H1 (cell line): ENCODE results near the gene USP3. TPM values are rescaled to one million over a fixed set of nuclear protein-coding genes. Genes with fewer than 3 reads are reported as not detected.

Experiments used
- CTCF ChIA-PET: fragments of 300-600 bp; sonication (Branson Sonifier 250); formaldehyde crosslinking; loops from one replicate; lab custom pipeline; 2021; ENCODE audit not compliant: partially characterized antibody; lab: Charles Lee
- POLR2A ChIA-PET: fragments of 300-600 bp; sonication (Branson Sonifier 250); formaldehyde crosslinking; loops from one replicate; lab custom pipeline; 2021; ENCODE audit warnings: inconsistent platforms; ENCODE audit not compliant: partially characterized antibody; lab: Charles Lee
- DNase-seq, 2 experiments: peaks; one replicate each; pipeline versions ENCODE4 v3.0.0 to v3.0.0-alpha.2; 2010 to 2022; ENCODE audit warnings: low spot score in 2 of 2, low read depth in 1 of 2, mixed read lengths in 1 of 2
- FAIRE-seq: peaks from 2 replicates; lab custom pipeline; 2011; peaks lifted over from hg19 to GRCh38; lab: Jason Lieb, UNC
- H2AFZ ChIP-seq: 2 replicates; pipeline ENCODE4 v1.8.1; 2012; ENCODE audit warnings: low read length, inconsistent platforms
- H2AK5ac ChIP-seq: 2 replicates; pipeline ENCODE4 v1.6.1; 2013; ENCODE audit warnings: low read depth, low read length
- H2BK120ac ChIP-seq: replicated peaks from 2 replicates; pipeline ENCODE3; 2013; ENCODE audit warnings: low read depth, low read length, inconsistent platforms
- H2BK12ac ChIP-seq: 2 replicates; pipeline ENCODE4 v1.6.1; 2013; ENCODE audit warnings: low read depth, low read length
- H2BK15ac ChIP-seq: 2 replicates; pipeline ENCODE4 v1.6.1; 2013; ENCODE audit warnings: low read length
- H2BK20ac ChIP-seq: 2 replicates; pipeline ENCODE4 v1.6.1; 2013; ENCODE audit warnings: low read length
- H2BK5ac ChIP-seq: 2 replicates; pipeline ENCODE4 v1.6.1; 2013; ENCODE audit warnings: low read depth, low read length
- H3K14ac ChIP-seq: 2 replicates; pipeline ENCODE4 v1.6.1; 2013; ENCODE audit warnings: inconsistent platforms; ENCODE audit not compliant: insufficient read length
- H3K18ac ChIP-seq: 2 replicates; pipeline ENCODE4 v1.6.1; 2013; ENCODE audit warnings: low read length; ENCODE audit errors: extremely low read depth
- H3K23ac ChIP-seq: 2 replicates; pipeline ENCODE4 v1.6.1; 2013; ENCODE audit warnings: inconsistent platforms; ENCODE audit not compliant: insufficient read length
- H3K23me2 ChIP-seq: 2 replicates; pipeline ENCODE4 v1.6.1; 2013; ENCODE audit warnings: low read depth, low read length
- H3K27ac ChIP-seq: 2 replicates; pipeline ENCODE4 v1.6.1; 2011; ENCODE audit warnings: low read depth, low read length, inconsistent platforms
- H3K27me3 ChIP-seq, 4 experiments: replicated peaks in 1 of 4; 1 replicate in 1 of 4; 2 replicates in 3 of 4; pipeline versions ENCODE4 v1.6.1 to v1.8.1; 2011 to 2013; ENCODE audit warnings: low read length in 3 of 4, mild to moderate bottlenecking in 3 of 4, inconsistent platforms in 2 of 4, mixed read lengths in 2 of 4, moderate library complexity in 1 of 4; ENCODE audit not compliant: control insufficient read depth in 3 of 4, insufficient read depth in 3 of 4; ENCODE audit errors: extremely low read depth in 1 of 4
- H3K36me3 ChIP-seq, 4 experiments: 2 replicates each; pipeline versions ENCODE4 v1.6.1 to v1.8.1; 2011 to 2013; ENCODE audit warnings: mild to moderate bottlenecking in 4 of 4, low read length in 3 of 4, moderate library complexity in 2 of 4, control low read depth in 1 of 4, inconsistent platforms in 1 of 4; ENCODE audit not compliant: insufficient read depth in 4 of 4, control insufficient read depth in 2 of 4
- H3K4ac ChIP-seq: replicated peaks from 2 replicates; pipeline ENCODE3; 2013; ENCODE audit warnings: low read length, low read depth, mixed read lengths, inconsistent platforms; ENCODE audit not compliant: insufficient read length
- H3K4me1 ChIP-seq, 4 experiments: replicated peaks in 1 of 4; 1 replicate in 1 of 4; 2 replicates in 3 of 4; pipeline versions ENCODE4 v1.6.1 to v1.8.1; 2011 to 2013; ENCODE audit warnings: low read length in 3 of 4, inconsistent platforms in 2 of 4, mixed read lengths in 1 of 4; ENCODE audit not compliant: insufficient read depth in 4 of 4, control insufficient read depth in 3 of 4
- H3K4me2 ChIP-seq, 2 experiments: 2 replicates each; pipeline versions ENCODE4 v1.6.1 to v1.8.1; 2011 to 2013; ENCODE audit warnings: low read depth in 2 of 2, low read length in 2 of 2, control low read depth in 1 of 2, inconsistent platforms in 1 of 2, mild to moderate bottlenecking in 1 of 2; ENCODE audit not compliant: insufficient read depth in 1 of 2
- H3K4me3 ChIP-seq, 4 experiments: fragments of 200-600, 300-600 bp in 1 of 4; sonication (generic), shearing (Covaris generic), sonication (Bioruptor Twin) in 1 of 4; 2 replicates each; pipeline versions ENCODE4 v1.5.1 to v1.8.1; 2011 to 2016; ENCODE audit warnings: low read length in 4 of 4, low read depth in 3 of 4, control low read depth in 2 of 4, inconsistent platforms in 2 of 4, mild to moderate bottlenecking in 2 of 4, mixed read lengths in 1 of 4, moderate library complexity in 1 of 4; ENCODE audit not compliant: insufficient read depth in 2 of 4; ENCODE audit errors: extremely low read depth in 1 of 4
- H3K56ac ChIP-seq: replicated peaks from 2 replicates; pipeline ENCODE3; 2013; ENCODE audit warnings: low read depth, mild to moderate bottlenecking, mixed read lengths, low read length, inconsistent platforms; ENCODE audit not compliant: insufficient read length
- H3K79me1 ChIP-seq: 2 replicates; pipeline ENCODE4 v1.6.1; 2013; ENCODE audit warnings: low read depth, low read length, control low read depth
- H3K79me2 ChIP-seq, 2 experiments: 2 replicates each; pipeline versions ENCODE4 v1.6.1 to v1.8.1; 2012 to 2013; ENCODE audit warnings: low read length in 2 of 2, mild to moderate bottlenecking in 2 of 2, inconsistent platforms in 1 of 2; ENCODE audit not compliant: insufficient read depth in 2 of 2, control insufficient read depth in 1 of 2
- H3K9ac ChIP-seq, 4 experiments: replicated peaks in 1 of 4; 1 replicate in 1 of 4; 2 replicates in 3 of 4; pipeline versions ENCODE4 v1.6.1 to v1.8.1; 2011 to 2013; ENCODE audit warnings: low read depth in 3 of 4, low read length in 3 of 4, control low read depth in 2 of 4, mild to moderate bottlenecking in 2 of 4, moderate library complexity in 2 of 4, inconsistent platforms in 1 of 4; ENCODE audit errors: extremely low read depth in 1 of 4
- H3K9me3 ChIP-seq, 2 experiments: 2 replicates each; pipeline versions ENCODE4 v1.6.1 to v1.8.1; 2012 to 2013; ENCODE audit warnings: mild to moderate bottlenecking in 2 of 2, moderate library complexity in 2 of 2, control low read depth in 1 of 2, inconsistent platforms in 1 of 2, low read depth in 1 of 2, low read length in 1 of 2, mixed read lengths in 1 of 2; ENCODE audit not compliant: insufficient read depth in 2 of 2
- H4K20me1 ChIP-seq, 2 experiments: replicated peaks in 1 of 2; 2 replicates each; pipeline versions ENCODE3 to v1.8.1; 2011 to 2013; ENCODE audit warnings: inconsistent platforms in 2 of 2, low read length in 2 of 2, mild to moderate bottlenecking in 1 of 2; ENCODE audit not compliant: insufficient read depth in 2 of 2, control insufficient read depth in 1 of 2
- H4K5ac ChIP-seq: 2 replicates; pipeline ENCODE4 v1.6.1; 2013; ENCODE audit warnings: low read length, low read depth, mixed read lengths, inconsistent platforms; ENCODE audit not compliant: insufficient read length
- H4K8ac ChIP-seq: 2 replicates; pipeline ENCODE4 v1.8.0; 2013; ENCODE audit warnings: mild to moderate bottlenecking, moderate library complexity, low read length, inconsistent platforms; ENCODE audit not compliant: insufficient read depth; ENCODE audit errors: extremely low read depth
- H4K91ac ChIP-seq: replicated peaks from 2 replicates; pipeline ENCODE3; 2013; ENCODE audit warnings: low read length, mixed read lengths, inconsistent platforms; ENCODE audit not compliant: insufficient read length
- BACH1 ChIP-seq: IDR thresholded peaks from 2 replicates; pipeline ENCODE4 v1.6.1; 2012; ENCODE audit warnings: low read length, improper control_type of control experiment
- CREB1 ChIP-seq: IDR thresholded peaks from 2 replicates; pipeline ENCODE4 v1.6.1; 2012; ENCODE audit warnings: inconsistent platforms
- EP300 ChIP-seq, 2 experiments: IDR thresholded peaks; 1 replicate in 1 of 2; 2 replicates in 1 of 2; pipeline ENCODE4 v1.6.1; 2011 to 2012; ENCODE audit warnings: low read depth in 2 of 2, low read length in 2 of 2, mild to moderate bottlenecking in 2 of 2, borderline replicate concordance in 1 of 2, inconsistent platforms in 1 of 2, moderate library complexity in 1 of 2
- GTF2F1 ChIP-seq: IDR thresholded peaks from 2 replicates; pipeline ENCODE4 v1.6.1; 2012; ENCODE audit warnings: low read depth, low read length, improper control_type of control experiment, borderline replicate concordance
- JUN ChIP-seq: IDR thresholded peaks from 2 replicates; pipeline ENCODE4 v1.6.1; 2011; ENCODE audit warnings: low read depth, mild to moderate bottlenecking, improper control_type of control experiment, low read length
- NANOG ChIP-seq: IDR thresholded peaks from 2 replicates; pipeline ENCODE4 v1.6.1; 2011; ENCODE audit warnings: low read length, low read depth, mild to moderate bottlenecking, inconsistent platforms; ENCODE audit not compliant: insufficient read depth, poor library complexity, severe bottlenecking
- POLR2AphosphoS5 ChIP-seq: IDR thresholded peaks from 2 replicates; pipeline ENCODE4 v1.6.1; 2011; ENCODE audit warnings: low read depth, low read length
- RFX5 ChIP-seq: IDR thresholded peaks from 2 replicates; pipeline ENCODE4 v1.6.1; 2011; ENCODE audit warnings: low read depth, low read length, improper control_type of control experiment, borderline replicate concordance
- SAP30 ChIP-seq: fragments of 300-600 bp; sonication (generic); IDR thresholded peaks from 2 replicates; pipeline ENCODE4 v1.7.1; 2012; ENCODE audit warnings: low read length, moderate library complexity, mild to moderate bottlenecking, inconsistent platforms; ENCODE audit not compliant: insufficient read depth, insufficient replicate concordance
- SIRT6 ChIP-seq: IDR thresholded peaks from one replicate; pipeline ENCODE4 v1.7.1; 2012; ENCODE audit warnings: low read length, inconsistent platforms
- SIX5 ChIP-seq: IDR thresholded peaks from 2 replicates; pipeline ENCODE4 v1.6.1; 2011; ENCODE audit warnings: mild to moderate bottlenecking, low read depth, low read length
- TAF1 ChIP-seq: IDR thresholded peaks from 2 replicates; pipeline ENCODE4 v1.6.1; 2011; ENCODE audit warnings: mild to moderate bottlenecking, low read depth, low read length
- WGBS, 2 experiments: shearing (Covaris generic) in 1 of 2; methylation state at CpG; one replicate each; pipeline versions ENCODE4 v1.1.6 to v1.1.7; 2013 to 2015; ENCODE audit warnings: low lambda C conversion rate in 2 of 2, mixed read lengths in 2 of 2, inconsistent platforms in 1 of 2, low coverage in 1 of 2, missing lambda C conversion rate in 1 of 2; ENCODE audit not compliant: insufficient replicate concordance in 2 of 2, insufficient coverage in 1 of 2, insufficient read length in 1 of 2; ENCODE audit errors: extremely low coverage in 1 of 2, missing lambda C conversion rate in 1 of 2; 5-methylcytosine and 5-hydroxymethylcytosine counted together
- polyA plus RNA-seq, 7 experiments: library from polyadenylated mRNA; depleted of rRNA in 3 of 7; stranded (reverse) in 5 of 7; unstranded in 2 of 7; fragments of >200 nt in 5 of 7; fragments of 200-250 nt in 2 of 7; gene quantifications; 1 replicate in 5 of 7; 2 replicates in 1 of 7; 4 replicates in 1 of 7; pipeline versions ENCODE4 v1.2.1 to v1.2.3, GENCODE V29; 2011 to 2013; ENCODE audit warnings: missing spikeins in 2 of 7, mixed read lengths in 2 of 7
- total RNA-seq: library from RNA; stranded (reverse); fragmentation: NEBNext Ultra II Directional; extraction: Animal tissue kit (Norgen Biotek cat#: 25700); gene quantifications from 2 replicates; pipeline ENCODE4 v1.2.1, GENCODE V29; 2021
- TF ChIP-seq, protein P1 (sequence below): IDR thresholded peaks from 2 replicates; pipeline ENCODE4 v1.6.1; 2012; ENCODE audit warnings: low read length, inconsistent platforms

The USP3 gene
- total and polyA plus RNA-seq, 2 of the 8 experiments (the other 6 are each of a cell fraction or from before 2014, with no cell fraction given), result 15.5 to 16.2 TPM

DNA sequence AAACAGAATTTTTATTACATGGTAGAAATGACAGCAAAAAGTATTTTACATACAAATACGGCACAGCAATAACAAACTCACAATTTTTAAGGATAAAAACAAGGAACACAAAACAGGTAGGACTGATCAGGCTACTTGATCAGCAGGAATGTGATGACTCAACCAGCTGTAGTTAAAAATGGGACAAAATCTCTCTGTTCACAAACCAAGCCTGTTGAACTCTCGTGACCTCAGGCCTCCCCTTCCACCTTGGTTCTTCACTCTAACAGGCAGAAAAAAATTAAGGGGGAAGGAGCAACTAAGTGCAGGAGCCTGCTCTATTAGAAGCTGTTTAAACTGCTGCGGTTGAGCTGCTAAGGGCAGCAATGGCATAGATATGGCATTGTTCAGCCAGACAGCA is 111.5 kb downstream of the USP3 start:
- no peak overlapping the region for H2BK12ac ChIP-seq
- no peaks in the 10 kb centered on the region for H3K9me3 ChIP-seq
- H4K8ac ChIP-seq, result no peak overlapping the region
- CTCF ChIA-PET, result interaction anchor here (1.6 to 3.1 kb wide), 2 partner anchors 136 to 452 kb away, joined by 4 to 16 read pairs; no protein-coding TSS in a partner anchor
- no peak overlapping the region for H3K14ac ChIP-seq
- no peak overlapping the region for H4K5ac ChIP-seq
- H2BK20ac ChIP-seq, result no peak overlapping the region
- POLR2A ChIA-PET, result no interaction called here
- H3K18ac ChIP-seq, result no peak overlapping the region
- H2BK15ac ChIP-seq, result no peak overlapping the region
- no peak overlapping the region for H2BK5ac ChIP-seq
- H3K4me2 ChIP-seq, result no peak overlapping the region
- H2BK120ac ChIP-seq, result no peak overlapping the region
- no peak overlapping the region for H3K4me3 ChIP-seq
- no peak overlapping the region for H3K23ac ChIP-seq
- H3K27ac ChIP-seq, result no peak overlapping the region
- H3K23me2 ChIP-seq, result no peaks in the 10 kb centered on the region
- H3K79me1 ChIP-seq, result no peaks in the 10 kb centered on the region
- no peaks in the 10 kb centered on the region for H3K79me2 ChIP-seq
- no peak overlapping the region for H3K9ac ChIP-seq
- no peak overlapping the region for H4K91ac ChIP-seq
- no peak for FAIRE-seq
- no peaks in the 10 kb centered on the region for H4K20me1 ChIP-seq
- no peak overlapping the region for H3K56ac ChIP-seq
- H3K36me3 ChIP-seq, result peaks cover 5 to 24% (median 8%) of the 10 kb centered on the region in 4 experiments; a peak in 6 of 8 replicates
- WGBS, 2 experiments, result 87% methylated on average over 3 of the region's 3 CpGs; no CpG with 5 or more reads in 1 of the 2 experiments
- H3K27me3 ChIP-seq, result no peaks in the 10 kb centered on the region
- H3K4ac ChIP-seq, result no peak overlapping the region
- H3K4me1 ChIP-seq, result no peaks in the 10 kb centered on the region
- DNase-seq, result no peak
- no peak overlapping the region for H2AK5ac ChIP-seq
- H2AFZ ChIP-seq, result no peak overlapping the region
- TF ChIP-seq SAP30, result no peak
- no peak for TF ChIP-seq TAF1
- TF ChIP-seq SIX5, result no peak
- TF ChIP-seq BACH1, result no peak
- no peak for TF ChIP-seq GTF2F1
- TF ChIP-seq RFX5, result no peak
- TF ChIP-seq CREB1, result no peak
- no peak for TF ChIP-seq POLR2AphosphoS5
- TF ChIP-seq, protein P1, sequence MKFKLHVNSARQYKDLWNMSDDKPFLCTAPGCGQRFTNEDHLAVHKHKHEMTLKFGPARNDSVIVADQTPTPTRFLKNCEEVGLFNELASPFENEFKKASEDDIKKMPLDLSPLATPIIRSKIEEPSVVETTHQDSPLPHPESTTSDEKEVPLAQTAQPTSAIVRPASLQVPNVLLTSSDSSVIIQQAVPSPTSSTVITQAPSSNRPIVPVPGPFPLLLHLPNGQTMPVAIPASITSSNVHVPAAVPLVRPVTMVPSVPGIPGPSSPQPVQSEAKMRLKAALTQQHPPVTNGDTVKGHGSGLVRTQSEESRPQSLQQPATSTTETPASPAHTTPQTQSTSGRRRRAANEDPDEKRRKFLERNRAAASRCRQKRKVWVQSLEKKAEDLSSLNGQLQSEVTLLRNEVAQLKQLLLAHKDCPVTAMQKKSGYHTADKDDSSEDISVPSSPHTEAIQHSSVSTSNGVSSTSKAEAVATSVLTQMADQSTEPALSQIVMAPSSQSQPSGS, result no peak
- no peak for TF ChIP-seq NANOG
- no peak for TF ChIP-seq EP300 (IDR thresholded peaks at IDR 0.05; ENCODE audit: borderline replicate concordance in 1 of 2, low read depth in 2 of 2, low read length in 2 of 2)
- no peak for TF ChIP-seq JUN
- no peak for TF ChIP-seq SIRT6
